GM19328 (cell line): ENCODE results near the gene SLC35F3.

Experiments used
- ATAC-seq: cut with Tn5 transposase; IDR thresholded peaks from one replicate; pipeline ENCODE4 v1.9.1; 2021; ENCODE audit warnings: mild to moderate bottlenecking, moderate library complexity; ENCODE audit not compliant: unreplicated experiment

SLC35F3 gene

GRCh38 chr1:234019387-234019786 is 114.9 kb downstream of the SLC35F3 start:
- ATAC-seq: no peak

- ATAC-seq: no peak
Measured at GRCh38 chr1:234022302-234022701, 117.8 kb downstream of the SLC35F3 start.

GRCh38 chr1:234039603-234040002 is 135.1 kb downstream of the SLC35F3 start:
- ATAC-seq: no peak

- no peak for ATAC-seq
Measured at GRCh38 chr1:234040446-234041317, 136.2 kb downstream of the SLC35F3 start.

- ATAC-seq: no peak
Measured at GRCh38 chr1:234044079-234044478, 139.6 kb downstream of the SLC35F3 start.

GRCh38 chr1:234047123-234047522 is 142.6 kb downstream of the SLC35F3 start:
- no peak for ATAC-seq

GRCh38 chr1:234062166-234062565 is 157.7 kb downstream of the SLC35F3 start:
- no peak for ATAC-seq

GRCh38 chr1:234065794-234066447 is 161.4 kb downstream of the SLC35F3 start:
- ATAC-seq: no peak

- no peak for ATAC-seq
Measured at GRCh38 chr1:234067581-234068337, 163.3 kb downstream of the SLC35F3 start.

- ATAC-seq: no peak
Measured at GRCh38 chr1:234069760-234070159, 165.3 kb downstream of the SLC35F3 start.

GRCh38 chr1:234072793-234073192 is 168.3 kb downstream of the SLC35F3 start:
- ATAC-seq: no peak

GRCh38 chr1:234078143-234078542 is 173.7 kb downstream of the SLC35F3 start:
- no peak for ATAC-seq

- no peak for ATAC-seq
Measured at GRCh38 chr1:234079896-234080295, 175.4 kb downstream of the SLC35F3 start.

- ATAC-seq: no peak
Measured at GRCh38 chr1:234083460-234083859, 179.0 kb downstream of the SLC35F3 start.

GRCh38 chr1:234089396-234089795 is 184.9 kb downstream of the SLC35F3 start:
- ATAC-seq: no peak

- ATAC-seq: no peak
Measured at GRCh38 chr1:234090212-234091064, 186.0 kb downstream of the SLC35F3 start.

GRCh38 chr1:234091065-234091401 is 186.6 kb downstream of the SLC35F3 start:
- ATAC-seq: no peak

GRCh38 chr1:234091876-234092275 is 187.4 kb downstream of the SLC35F3 start:
- ATAC-seq: no peak

GRCh38 chr1:234093107-234093506 is 188.6 kb downstream of the SLC35F3 start:
- no peak for ATAC-seq

GRCh38 chr1:234093741-234094140 is 189.3 kb downstream of the SLC35F3 start:
- no peak for ATAC-seq

- no peak for ATAC-seq
Measured at GRCh38 chr1:234094172-234094571, 189.7 kb downstream of the SLC35F3 start.
